GM11168 (cell line): ENCODE data around the gene TBC1D7.

Source experiments
- in situ Hi-C: fragments of 300-500 bp; cut with MboI; formaldehyde crosslinking; loops from one replicate; pipeline ENCODE4 v1.12.0; 2022; ENCODE audit warnings: low sequenced_read_pairs; ENCODE audit not compliant: unreplicated experiment

The TBC1D7 gene

DNA sequence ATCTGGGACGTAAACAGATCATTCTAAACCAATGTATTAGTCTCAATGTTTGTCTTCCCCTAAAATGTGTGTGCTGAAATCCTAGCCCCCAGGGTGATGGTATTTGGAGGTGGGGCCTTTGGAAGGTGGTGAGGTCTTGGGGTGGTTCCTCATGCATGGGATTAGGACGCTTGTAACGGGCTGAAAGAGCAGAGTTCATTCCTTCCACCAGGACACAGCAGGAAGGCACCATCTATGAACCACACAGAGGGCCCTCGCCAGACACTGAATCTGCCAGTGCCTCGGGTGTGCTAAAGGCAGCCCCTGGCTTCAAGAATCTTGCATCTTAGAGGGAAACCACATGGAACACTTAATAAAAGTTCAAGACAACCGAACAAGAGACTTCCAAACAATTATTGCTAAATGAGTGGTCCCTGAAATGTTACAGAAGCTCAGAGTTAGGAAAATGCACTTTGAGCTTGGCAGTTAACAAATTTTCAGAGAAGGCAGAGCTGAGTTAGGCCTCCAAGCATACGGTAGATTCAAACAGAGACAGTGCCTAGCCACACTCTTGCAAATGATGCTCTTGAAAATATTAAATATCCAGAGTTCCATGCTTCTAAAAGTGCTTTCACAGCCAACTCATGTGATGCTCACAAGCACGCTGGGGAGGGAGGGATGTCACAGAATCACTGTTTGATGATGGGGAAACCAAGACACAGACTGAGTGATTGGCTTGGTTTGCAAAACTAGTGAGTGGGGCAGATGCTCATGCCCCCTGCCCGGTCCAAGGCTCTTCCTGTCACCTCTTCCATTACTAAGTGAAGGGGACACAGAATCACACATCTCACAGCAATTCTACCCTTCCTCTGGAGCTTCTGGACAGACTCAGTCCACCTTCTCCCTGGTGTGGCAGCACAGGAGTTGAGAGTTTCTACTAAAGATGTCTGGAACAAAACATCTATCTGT lies 27.4 kb downstream of the TBC1D7 start:
- in situ Hi-C loops = no loop called here

DNA sequence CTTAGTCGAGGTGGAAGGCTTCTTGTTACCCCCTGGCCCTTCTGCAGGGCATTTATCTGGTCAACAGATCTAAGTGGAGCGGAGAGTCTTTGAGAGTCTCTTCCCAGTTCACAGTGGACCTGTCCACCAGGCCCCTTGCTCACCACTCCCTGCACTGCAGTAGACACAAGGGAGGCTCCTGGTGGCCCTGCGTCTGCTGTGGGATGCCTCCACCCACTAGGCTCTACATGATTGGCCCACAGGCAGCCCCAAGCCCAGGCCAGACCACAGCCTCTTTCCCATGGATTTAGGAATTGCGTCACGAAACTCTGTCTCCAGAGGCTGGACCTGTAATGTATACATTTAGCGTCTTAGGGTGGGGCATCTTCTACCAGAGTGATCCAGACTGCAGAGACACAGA lies 28.4 kb downstream of the TBC1D7 start:
- in situ Hi-C loops = no loop called here

- in situ Hi-C loops = no loop called here
Observed at GRCh38 chr6:13299403-13299821, 28.9 kb downstream of the TBC1D7 start.

GRCh38 chr6:13298446-13298845 lies 29.9 kb downstream of the TBC1D7 start:
- in situ Hi-C loops = no loop called here

DNA sequence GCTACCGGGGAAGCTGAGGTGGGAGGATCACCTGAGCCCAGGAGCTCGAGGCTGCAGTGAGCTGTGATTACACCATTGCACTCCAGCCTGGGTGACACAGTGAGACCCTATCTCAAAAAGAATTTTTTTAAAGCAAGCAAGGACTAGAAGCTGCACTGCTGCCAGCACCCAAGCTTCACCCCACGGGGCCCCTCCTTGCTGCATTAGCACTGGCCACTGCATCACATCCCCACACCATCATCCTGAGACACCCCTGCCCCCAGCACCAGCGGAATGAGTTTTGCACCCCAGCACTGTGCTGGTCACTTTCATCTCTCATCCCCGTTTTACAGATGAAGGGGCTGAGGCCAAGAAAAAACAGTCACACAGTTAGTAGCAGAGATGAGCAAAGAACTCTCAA lies 30.9 kb downstream of the TBC1D7 start:
- in situ Hi-C loops = no loop called here

- in situ Hi-C loops = no loop called here
Observed at GRCh38 chr6:13296536-13296997, 31.8 kb downstream of the TBC1D7 start.

DNA sequence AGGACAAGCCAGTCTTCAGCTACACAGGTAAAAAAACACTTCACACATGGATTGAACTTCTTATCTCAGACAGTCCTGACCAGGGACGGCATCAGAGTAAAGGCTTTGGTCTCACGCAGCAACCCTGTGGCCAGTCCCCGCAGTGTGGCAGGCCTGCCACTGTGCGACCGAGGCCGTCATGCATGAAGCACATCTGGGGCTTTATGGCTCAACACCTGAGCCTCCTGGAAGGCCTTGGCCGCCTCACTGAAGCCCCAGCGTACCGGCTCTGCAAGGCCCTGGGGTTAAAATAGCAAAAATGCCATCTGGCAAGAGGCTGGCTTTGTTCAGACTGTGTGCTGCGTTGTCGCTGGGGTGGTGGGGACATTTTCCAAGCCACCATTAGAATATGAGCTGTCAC lies 32.8 kb downstream of the TBC1D7 start:
- in situ Hi-C loops = no loop called here

DNA sequence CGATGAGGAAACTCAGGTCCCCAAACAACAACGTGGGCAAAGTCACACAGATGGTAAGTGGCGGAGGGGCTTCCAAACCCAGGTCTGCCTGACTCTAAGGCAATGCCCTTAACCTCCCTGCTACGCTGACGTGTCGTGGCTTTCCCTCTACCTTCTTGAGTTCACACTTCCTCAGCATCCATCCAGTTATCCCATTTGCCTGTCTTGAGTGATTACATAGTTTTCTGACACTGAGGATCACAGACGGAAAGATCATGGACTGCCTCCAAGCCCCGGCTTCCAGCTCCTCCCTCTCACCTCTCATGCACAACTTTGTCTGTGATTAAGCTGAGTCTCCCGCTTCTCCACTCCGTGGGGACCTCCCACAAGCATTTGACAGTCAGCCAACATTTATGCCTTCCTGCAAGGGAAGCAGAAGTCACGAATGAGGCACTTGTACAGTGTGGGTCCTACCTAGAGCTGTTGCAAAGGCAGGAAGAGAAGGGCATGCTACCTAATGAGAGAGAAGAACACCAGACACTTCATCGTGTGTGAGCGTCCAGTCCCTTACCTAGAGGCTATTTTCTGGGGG lies 33.8 kb downstream of the TBC1D7 start:
- in situ Hi-C loops = no loop called here

GRCh38 chr6:13292774-13293173 lies 35.6 kb downstream of the TBC1D7 start:
- in situ Hi-C loops = no loop called here

DNA sequence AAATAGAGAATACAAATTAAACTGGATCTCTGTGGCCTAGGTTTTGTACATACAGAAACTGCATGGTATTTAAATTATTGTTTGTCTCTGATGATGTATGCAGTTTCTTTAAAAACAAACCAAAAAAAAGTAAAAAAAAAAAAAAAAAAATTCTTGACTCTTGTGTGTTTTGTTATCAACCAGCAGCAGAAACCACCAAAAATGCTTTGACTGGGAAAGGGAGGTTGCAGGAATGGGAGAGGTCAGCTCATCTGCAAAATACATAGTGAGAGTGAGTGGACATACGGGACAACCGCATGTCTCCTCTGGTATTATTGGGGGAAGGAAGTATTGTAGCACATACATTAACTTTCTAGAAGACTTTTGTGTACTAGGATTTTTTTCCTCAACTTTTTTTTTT lies 38.0 kb downstream of the TBC1D7 start:
- in situ Hi-C loops = no loop called here

GRCh38 chr6:13289789-13290318 lies 38.5 kb downstream of the TBC1D7 start:
- in situ Hi-C loops = no loop called here

DNA sequence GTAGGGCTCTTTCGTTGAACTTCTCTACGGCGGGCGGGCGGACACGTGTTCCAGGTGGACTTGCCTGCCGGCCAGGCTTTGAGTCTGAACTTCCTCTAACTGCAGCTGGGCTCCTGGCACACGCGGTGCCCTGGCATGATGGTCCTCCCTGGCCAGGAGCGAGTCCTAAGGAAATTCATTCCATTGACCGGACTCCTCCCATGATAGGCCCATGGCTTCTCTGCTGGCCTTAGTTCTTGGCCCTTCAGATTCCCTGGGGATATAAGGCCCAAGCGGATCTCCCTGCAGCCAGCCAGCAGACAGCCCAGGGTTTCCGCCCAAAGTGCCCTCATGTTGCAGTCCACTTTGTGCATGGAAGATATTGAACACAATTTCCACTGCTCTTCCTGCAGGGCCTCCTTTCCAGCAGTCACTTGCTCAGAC lies 39.4 kb downstream of the TBC1D7 start:
- in situ Hi-C loops = no loop called here

GRCh38 chr6:13288481-13288880 lies 39.9 kb downstream of the TBC1D7 start:
- in situ Hi-C loops = no loop called here

DNA sequence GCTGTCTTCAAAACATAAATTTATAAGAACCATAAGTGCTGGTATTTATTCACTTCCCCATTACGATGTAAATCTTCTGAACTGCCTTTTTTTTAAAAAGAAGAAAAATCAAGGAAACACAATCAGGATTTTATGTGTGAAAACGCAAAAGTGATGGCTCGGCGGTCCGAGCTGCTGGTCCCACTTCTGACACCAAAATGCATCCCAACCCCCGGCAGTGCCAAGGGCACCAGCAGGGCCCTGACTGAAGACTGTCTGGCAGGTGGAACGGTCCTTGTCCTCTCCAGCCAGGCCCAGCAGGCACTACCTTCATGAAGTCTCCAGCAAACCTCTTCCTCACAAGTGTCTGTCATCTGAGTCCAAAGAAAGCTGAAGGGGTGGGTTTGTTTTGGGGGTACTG lies 41.2 kb downstream of the TBC1D7 start:
- in situ Hi-C loops = no loop called here

GRCh38 chr6:13286181-13286580 lies 42.2 kb downstream of the TBC1D7 start:
- in situ Hi-C loops = no loop called here

- in situ Hi-C loops = no loop called here
Observed at GRCh38 chr6:13285705-13286104, 42.6 kb downstream of the TBC1D7 start.

- in situ Hi-C loops = no loop called here
Observed at GRCh38 chr6:13284646-13285045, 43.7 kb downstream of the TBC1D7 start.

GRCh38 chr6:13283331-13283730 lies 45.0 kb downstream of the TBC1D7 start:
- in situ Hi-C loops = no loop called here

GRCh38 chr6:13282393-13283069 lies 45.8 kb downstream of the TBC1D7 start:
- in situ Hi-C loops = no loop called here

GRCh38 chr6:13281686-13282085 lies 46.7 kb downstream of the TBC1D7 start:
- in situ Hi-C loops = no loop called here

GRCh38 chr6:13280254-13280653 lies 48.1 kb downstream of the TBC1D7 start:
- in situ Hi-C loops = no loop called here
